Pons (tissue), 1 donor: ENCODE results near the gene ATG14.
"Not testable (repeated sequence)": the region's sequence is repeated elsewhere in the genome, so short reads cannot be mapped to it uniquely, and the experiment has no call there.

Source experiments
- DNase-seq: peaks from one replicate; pipeline ENCODE4 v3.0.0-alpha.2; 2016; ENCODE audit warnings: low spot score

The ATG14 gene

GRCh38 chr14:55386037-55386808, 25.4 kb downstream of the ATG14 start:
- DNase-seq: no peak

- no peak for DNase-seq
Measured at GRCh38 chr14:55384536-55384935, 27.1 kb downstream of the ATG14 start.

- DNase-seq: no peak
Measured at GRCh38 chr14:55383541-55384140, 28.0 kb downstream of the ATG14 start.

GRCh38 chr14:55383056-55383466, 28.6 kb downstream of the ATG14 start:
- DNase-seq: not testable (repeated sequence)

- DNase-seq: no peak
Measured at GRCh38 chr14:55382483-55382882, 29.1 kb downstream of the ATG14 start.

GRCh38 chr14:55381561-55381960, 30.1 kb downstream of the ATG14 start:
- DNase-seq: no peak

GRCh38 chr14:55381040-55381439, 30.6 kb downstream of the ATG14 start:
- DNase-seq: no peak

- no peak for DNase-seq
Measured at GRCh38 chr14:55377236-55377635, 34.4 kb downstream of the ATG14 start.

GRCh38 chr14:55374771-55375170, 36.9 kb downstream of the ATG14 start:
- no peak for DNase-seq

- no peak for DNase-seq
Measured at GRCh38 chr14:55373784-55374705, 37.6 kb downstream of the ATG14 start.

GRCh38 chr14:55372825-55373224, 38.8 kb downstream of the ATG14 start:
- no peak for DNase-seq

- no peak for DNase-seq
Measured at GRCh38 chr14:55372423-55372822, 39.2 kb downstream of the ATG14 start.

GRCh38 chr14:55370883-55371455, 40.7 kb downstream of the ATG14 start:
- DNase-seq: no peak

GRCh38 chr14:55366271-55366670, 45.4 kb downstream of the ATG14 start:
- no peak for DNase-seq

GRCh38 chr14:55361190-55361589, 50.4 kb downstream of the ATG14 start:
- no peak for DNase-seq

GRCh38 chr14:55359307-55359706, 52.3 kb downstream of the ATG14 start:
- no peak for DNase-seq

- no peak for DNase-seq
Measured at GRCh38 chr14:55356913-55357312, 54.7 kb downstream of the ATG14 start.

GRCh38 chr14:55355922-55356321, 55.7 kb downstream of the ATG14 start:
- no peak for DNase-seq

GRCh38 chr14:55354500-55354899, 57.1 kb downstream of the ATG14 start:
- peak; percentile 66 for DNase-seq

GRCh38 chr14:55353686-55354467, 57.8 kb downstream of the ATG14 start:
- DNase-seq: no peak

- no peak for DNase-seq
Measured at GRCh38 chr14:55352201-55352600, 59.4 kb downstream of the ATG14 start.
